HepG2 (cell line): ENCODE results near the gene RAB35. TPM values are rescaled to one million over a fixed set of nuclear protein-coding genes. Genes with fewer than 3 reads are reported as not detected.

Experiments
- ATAC-seq: fragments of 200-7000 bp; cut with Tn5 transposase; 3 replicates; pipeline ENCODE4 v1.9.1; 2020; ENCODE audit warnings: mild to moderate bottlenecking, moderate library complexity
- BruUV-seq: library from RNA; stranded (reverse); fragments of 400-500 nt; replicated peaks from 2 replicates; lab custom pipeline; 2021; lab: Mats Ljungman, UMichigan
- CTCF ChIA-PET: fragments of 300-600 bp; formaldehyde crosslinking; extraction: SDS; loops from one replicate; lab custom pipeline; 2021; ENCODE audit warnings: low total read pairs, inconsistent platforms, low intra/inter-chr PET ratio; lab: Yijun Ruan, JAX
- POLR2A ChIA-PET: fragments of 350-600 bp; sonication (Branson Sonifier 250); formaldehyde crosslinking; loops from one replicate; lab custom pipeline; 2020; ENCODE audit warnings: antibody characterized with exemption, inconsistent platforms; lab: Yijun Ruan, JAX
- DNase-seq: peaks from one replicate; pipeline ENCODE4 v3.0.0-alpha.2; 2015; ENCODE audit warnings: low spot score
- FAIRE-seq: peaks from 3 replicates; lab custom pipeline; 2011; peaks lifted over from hg19 to GRCh38; lab: Jason Lieb, UNC
- H2AFZ ChIP-seq: one replicate; pipeline ENCODE4 v1.6.1; 2011; ENCODE audit warnings: low read length, inconsistent platforms
- H3K27ac ChIP-seq: fragments of 300-600 bp; 3 replicates; pipeline ENCODE4 v1.8.0; 2011; ENCODE audit warnings: mixed run types, mild to moderate bottlenecking, mixed read lengths, low read length, inconsistent platforms; ENCODE audit not compliant: insufficient read depth; ENCODE audit errors: extremely low read length
- H3K27me3 ChIP-seq, 2 experiments: fragments of 200-600 bp in 1 of 2; 2 replicates in 1 of 2; 3 replicates in 1 of 2; pipeline versions ENCODE4 v1.6.0 to v1.8.0; 2011; ENCODE audit warnings: low read length in 2 of 2, mild to moderate bottlenecking in 2 of 2, moderate library complexity in 2 of 2, inconsistent platforms in 1 of 2; ENCODE audit not compliant: insufficient read depth in 2 of 2, control insufficient read depth in 1 of 2
- H3K36me3 ChIP-seq, 2 experiments: fragments of 200-600 bp in 1 of 2; replicated peaks in 1 of 2; 2 replicates in 1 of 2; 3 replicates in 1 of 2; pipeline versions ENCODE4 v1.5.1 to v1.8.0; 2011; ENCODE audit warnings: low read length in 2 of 2, inconsistent platforms in 1 of 2; ENCODE audit not compliant: insufficient read depth in 2 of 2, control insufficient read depth in 1 of 2
- H3K4me1 ChIP-seq: 2 replicates; pipeline ENCODE4 v1.5.1; 2012; ENCODE audit warnings: low read length, inconsistent platforms; ENCODE audit not compliant: insufficient read depth
- H3K4me2 ChIP-seq: 2 replicates; pipeline ENCODE4 v1.6.0; 2011; ENCODE audit warnings: low read depth, low read length, inconsistent platforms
- H3K4me3 ChIP-seq, 3 experiments: fragments of 200-600 bp in 1 of 3; sonication (generic), shearing (Covaris generic) in 1 of 3; replicated peaks in 1 of 3; 2 replicates each; pipeline ENCODE4 v1.5.1; 2011 to 2016; ENCODE audit warnings: low read length in 3 of 3, inconsistent platforms in 2 of 3, low read depth in 2 of 3, mild to moderate bottlenecking in 2 of 3, control low read depth in 1 of 3, mixed read lengths in 1 of 3; ENCODE audit not compliant: insufficient read depth in 1 of 3
- H3K79me2 ChIP-seq: one replicate; pipeline ENCODE4 v1.6.1; 2011; ENCODE audit warnings: low read length, inconsistent platforms; ENCODE audit not compliant: insufficient read depth
- H3K9ac ChIP-seq: 2 replicates; pipeline ENCODE4 v1.6.0; 2011; ENCODE audit warnings: mild to moderate bottlenecking, low read depth, low read length, inconsistent platforms; ENCODE audit not compliant: insufficient read depth
- H3K9me3 ChIP-seq: 2 replicates; pipeline ENCODE4 v1.5.1; 2012; ENCODE audit warnings: mild to moderate bottlenecking, low read length
- H4K20me1 ChIP-seq: 2 replicates; pipeline ENCODE4 v1.6.0; 2011; ENCODE audit warnings: inconsistent platforms, mild to moderate bottlenecking, low read length, moderate library complexity; ENCODE audit not compliant: insufficient read depth
- AGO2 ChIP-seq: fragments of 200-400 bp; formaldehyde crosslinking; optimal IDR thresholded peaks from 2 replicates; pipeline ENCODE3; 2017; ENCODE audit warnings: mild to moderate bottlenecking, low read depth, low read length, moderate library complexity
- MXD3 ChIP-seq: IDR thresholded peaks from 2 replicates; pipeline ENCODE4 v1.6.1; 2016; ENCODE audit warnings: mild to moderate bottlenecking, missing biosample characterization, missing genetic modification reagents
- ZFP1 ChIP-seq: IDR thresholded peaks from 2 replicates; pipeline ENCODE4 v1.6.1; 2016
- WGBS: methylation state at CpG from one replicate; pipeline ENCODE4 v1.1.6; 2017; ENCODE audit warnings: low lambda C conversion rate; 5-methylcytosine and 5-hydroxymethylcytosine counted together
- in situ Hi-C: cut with HindIII; loops from 2 replicates; pipeline ENCODE4 v1.10.0; 2017; ENCODE audit warnings: low pct_unique_long_range_greater_than_20kb; ENCODE audit not compliant: extremely low pct_ligation_motif_present
- intact Hi-C: fragments of 100-400 bp; cut with micrococcal nuclease; formaldehyde crosslinking; loops from one replicate; pipeline ENCODE4 v1.10.0; 2022; ENCODE audit not compliant: unreplicated experiment
- polyA plus RNA-seq, 8 experiments: library from polyadenylated mRNA; depleted of rRNA in 3 of 8; stranded (reverse) in 7 of 8; unstranded in 1 of 8; fragments of >200 nt; fragmentation: Illumina TruSeq in 4 of 8; extraction: Trizol in 4 of 8; gene quantifications; 2 replicates each; pipeline versions ENCODE4 v1.2.1 to v1.2.3, GENCODE V29; 2011 to 2016; ENCODE audit warnings: low read depth in 4 of 8, missing spikeins in 1 of 8, mixed read lengths in 1 of 8; ENCODE audit not compliant: insufficient read depth in 1 of 8
- total RNA-seq, 5 experiments: library from RNA; depleted of rRNA; stranded (reverse); fragments of >200 nt; fragmentation: Illumina TruSeq; extraction: Trizol; gene quantifications; 2 replicates each; pipeline ENCODE4 v1.2.3, GENCODE V29; 2016; ENCODE audit warnings: low read depth in 1 of 5

Gene RAB35
- total and polyA plus RNA-seq, 2 of the 13 experiments (the other 11 are each of a cell fraction or from before 2014, with no cell fraction given), result 25.2 to 29.1 TPM

- intact Hi-C loops, result no loop called here
- Histone ChIP-seq H2AFZ (no peak overlapping the region), H3K4me1 (no peaks in the 10 kb centered on the region), H3K9ac (no peak overlapping the region), H4K20me1 (no peaks in the 10 kb centered on the region), H3K27ac (no peak overlapping the region), H3K9me3 (no peaks in the 10 kb centered on the region), H3K79me2 (no peaks in the 10 kb centered on the region), H3K36me3 (peaks cover 75 to 94% of the 10 kb centered on the region in 2 experiments), H3K4me3 (no peak overlapping the region), H3K27me3 (no peaks in the 10 kb centered on the region), H3K4me2 (no peak overlapping the region)
- in situ Hi-C loops, result no loop called here
- BruUV-seq, result no TSS peak
- TF ChIP-seq ZFP1 (CRISPR knock-in tag), result no peak
- ChIA-PET CTCF (no interaction called here), POLR2A (interaction anchor here (1.3 kb wide), 1 partner anchor 65 kb away, joined by 3 read pairs; the partner anchor contains the start of gene RPLP0)
- FAIRE-seq, result no peak
- WGBS, result 91% methylated on average over 11 of the region's 11 CpGs
- no peak for DNase-seq
- ATAC-seq, result no peak
Observed at GRCh38 chr12:120136093-120136770, 19.7 kb upstream of the RAB35 start.

- H3K79me2 ChIP-seq, result no peaks in the 10 kb centered on the region
- intact Hi-C loops, result no loop called here
- peak; percentile 53 for TF ChIP-seq AGO2
- no peak for TF ChIP-seq MXD3 (CRISPR knock-in tag)
- TF ChIP-seq, all 625 proteins: peak for 1
- H3K9ac ChIP-seq, result no peak overlapping the region
- CTCF ChIA-PET, result no interaction called here
- no peaks in the 10 kb centered on the region for H3K9me3 ChIP-seq
- no peaks in the 10 kb centered on the region for H3K4me1 ChIP-seq
- in situ Hi-C loops, result no loop called here
- H3K4me3 ChIP-seq, result no peak overlapping the region
- no peak overlapping the region for H2AFZ ChIP-seq
- H4K20me1 ChIP-seq, result no peaks in the 10 kb centered on the region
- 100% methylated on average over 7 of the region's 20 CpGs for WGBS
- DNase-seq, result no peak
- no TSS peak for BruUV-seq
- peaks cover 74 to 94% of the 10 kb centered on the region in 2 experiments for H3K36me3 ChIP-seq
- ATAC-seq, result no peak
- no peaks in the 10 kb centered on the region for H3K27me3 ChIP-seq
- POLR2A ChIA-PET, result no interaction called here
- H3K4me2 ChIP-seq, result no peak overlapping the region
- no peak overlapping the region for H3K27ac ChIP-seq
- FAIRE-seq, result no peak
Observed at GRCh38 chr12:120134307-120134980, 17.9 kb upstream of the RAB35 start.
